HCT116 (cell line): ENCODE data around the gene TPK1. TPM values are rescaled to one million over a fixed set of nuclear protein-coding genes. Genes with fewer than 3 reads are reported as not detected.

Experiments used
- ATAC-seq: fragments of 200-7000 bp; cut with Tn5 transposase; 2 replicates; pipeline ENCODE4 v1.9.1; 2020; ENCODE audit warnings: mild to moderate bottlenecking, moderate library complexity
- BruUV-seq: library from RNA; stranded (reverse); fragments of 400-500 nt; replicated peaks from 2 replicates; lab custom pipeline; 2021; lab: Mats Ljungman, UMichigan
- CTCF ChIA-PET: fragments of 300-600 bp; sonication (Branson Sonifier 250); formaldehyde crosslinking; loops from one replicate; lab custom pipeline; 2021; ENCODE audit warnings: antibody characterized with exemption; lab: Charles Lee
- POLR2A ChIA-PET: fragments of 300-600, 350-600 bp; sonication (Branson Sonifier 250); formaldehyde crosslinking; loops from one replicate; lab custom pipeline; 2021; ENCODE audit warnings: antibody characterized with exemption; lab: Charles Lee
- RAD21 ChIA-PET, 2 experiments: fragments of 300-600 bp; sonication (Branson Sonifier 250); formaldehyde crosslinking; loops; one replicate each; lab custom pipeline; 2023; ENCODE audit warnings: low total read pairs in 2 of 2; ENCODE audit not compliant: uncharacterized antibody in 2 of 2, unreplicated experiment in 2 of 2, low non-redundant PET in 1 of 2; lab: Charles Lee
- DNase-seq: peaks from one replicate; pipeline ENCODE4 v3.0.0-alpha.2; 2010; ENCODE audit warnings: low read depth, low spot score
- H2AFZ ChIP-seq: fragments of 200-600 bp; shearing (Covaris generic), sonication (generic); 2 replicates; pipeline ENCODE4 v1.6.1; 2017; ENCODE audit warnings: low read depth, mixed run types, mixed read lengths, antibody characterized with exemption, low read length; ENCODE audit not compliant: poor library complexity, severe bottlenecking
- H3K27ac ChIP-seq: 2 replicates; pipeline ENCODE4 v1.5.1; 2012; ENCODE audit warnings: low read depth, low read length
- H3K27me3 ChIP-seq: fragments of 200-600 bp; sonication (generic); 2 replicates; pipeline ENCODE4 v1.6.1; 2016; ENCODE audit warnings: mixed run types, low read length, mixed read lengths; ENCODE audit not compliant: insufficient read depth
- H3K36me3 ChIP-seq, 2 experiments: fragments of 200-500 bp in 1 of 2; fragments of 200-600 bp in 1 of 2; sonication (Bioruptor generic) in 1 of 2; sonication (generic) in 1 of 2; 2 replicates each; pipeline versions ENCODE4 v1.5.1 to v1.6.1; 2014 to 2016; ENCODE audit warnings: low read length in 2 of 2, inconsistent platforms in 1 of 2, mixed read lengths in 1 of 2, mixed run types in 1 of 2; ENCODE audit not compliant: insufficient read depth in 2 of 2, control insufficient read depth in 1 of 2
- H3K4me1 ChIP-seq, 2 experiments: fragments of 200-600 bp in 1 of 2; sonication (generic) in 1 of 2; 2 replicates each; pipeline versions ENCODE4 v1.5.1 to v1.6.1; 2012 to 2017; ENCODE audit warnings: low read length in 2 of 2, inconsistent platforms in 1 of 2, mild to moderate bottlenecking in 1 of 2, mixed read lengths in 1 of 2, mixed run types in 1 of 2, moderate library complexity in 1 of 2; ENCODE audit not compliant: insufficient read depth in 2 of 2, control insufficient read depth in 1 of 2
- H3K4me2 ChIP-seq: fragments of 200-600 bp; sonication (generic); 2 replicates; pipeline ENCODE4 v1.6.1; 2017; ENCODE audit warnings: mixed run types, low read length, mixed read lengths
- H3K4me3 ChIP-seq, 2 experiments: fragments of 200-600 bp in 1 of 2; sonication (generic) in 1 of 2; replicated peaks in 1 of 2; 2 replicates each; pipeline ENCODE4 v1.5.1; 2011 to 2016; ENCODE audit warnings: low read length in 2 of 2, control low read depth in 1 of 2, low read depth in 1 of 2, mild to moderate bottlenecking in 1 of 2, mixed read lengths in 1 of 2, mixed run types in 1 of 2
- H3K79me2 ChIP-seq: fragments of 200-600 bp; sonication (generic); 2 replicates; pipeline ENCODE4 v1.6.1; 2017; ENCODE audit warnings: mild to moderate bottlenecking, mixed run types, low read length, moderate library complexity, mixed read lengths; ENCODE audit not compliant: insufficient read depth
- H3K9ac ChIP-seq: fragments of 200-600 bp; sonication (generic); 2 replicates; pipeline ENCODE4 v1.6.1; 2016; ENCODE audit warnings: low read length, mixed read lengths
- H3K9me2 ChIP-seq: fragments of 200-600 bp; sonication (generic), shearing (Covaris generic); 2 replicates; pipeline ENCODE4 v1.6.1; 2017; ENCODE audit warnings: mixed run types, mild to moderate bottlenecking, moderate library complexity; ENCODE audit not compliant: insufficient read depth
- H3K9me3 ChIP-seq, 2 experiments: fragments of 200-500 bp in 1 of 2; fragments of 200-600 bp in 1 of 2; sonication (Bioruptor generic) in 1 of 2; sonication (generic) in 1 of 2; 2 replicates each; pipeline ENCODE4 v1.6.1; 2014 to 2017; ENCODE audit warnings: low read length in 2 of 2, mixed read lengths in 2 of 2, inconsistent platforms in 1 of 2, low read depth in 1 of 2, mild to moderate bottlenecking in 1 of 2, mixed run types in 1 of 2, moderate library complexity in 1 of 2; ENCODE audit not compliant: control insufficient read depth in 1 of 2, insufficient read depth in 1 of 2
- H4K20me1 ChIP-seq: fragments of 200-600 bp; sonication (generic), shearing (Covaris generic); 2 replicates; pipeline ENCODE4 v1.6.1; 2017; ENCODE audit warnings: mixed run types, mild to moderate bottlenecking, moderate library complexity; ENCODE audit not compliant: insufficient read depth
- CEBPB ChIP-seq: IDR thresholded peaks from 2 replicates; pipeline ENCODE4 v1.6.1; 2012; ENCODE audit warnings: low read depth
- POLR2A ChIP-seq: IDR thresholded peaks from 2 replicates; pipeline ENCODE4 v1.7.0; 2011; ENCODE audit warnings: borderline replicate concordance; ENCODE audit not compliant: insufficient read depth, insufficient read length; ENCODE audit errors: extremely low read depth
- POLR2AphosphoS5 ChIP-seq: IDR thresholded peaks from 2 replicates; pipeline ENCODE4 v1.6.1; 2011; ENCODE audit warnings: mild to moderate bottlenecking, low read depth, low read length, moderate library complexity
- RAD21 ChIP-seq: IDR thresholded peaks from 2 replicates; pipeline ENCODE4 v1.6.1; 2012; ENCODE audit warnings: low read depth, mild to moderate bottlenecking
- SRF ChIP-seq: IDR thresholded peaks from 2 replicates; pipeline ENCODE4 v1.6.1; 2012; ENCODE audit warnings: low read depth
- ZFX ChIP-seq: fragments of 450-650 bp; IDR thresholded peaks from 2 replicates; pipeline ENCODE4 v1.6.1; 2017
- ZNF274 ChIP-seq: fragments of 200-500 bp; sonication (Bioruptor generic); IDR thresholded peaks from 2 replicates; pipeline ENCODE4 v1.6.1; 2014; ENCODE audit warnings: mild to moderate bottlenecking, low read depth, low read length, inconsistent platforms
- intact Hi-C: fragments of 100-400 bp; cut with micrococcal nuclease; formaldehyde crosslinking; loops from 2 replicates; pipeline ENCODE4 v1.10.0; 2022
- total RNA-seq: library from RNA; stranded (reverse); gene quantifications from one replicate; pipeline ENCODE4 v1.2.1, GENCODE V29; 2021; ENCODE audit not compliant: unreplicated experiment
- TF ChIP-seq, protein P1 (sequence below): IDR thresholded peaks from 2 replicates; pipeline ENCODE4 v1.6.1; 2011; ENCODE audit warnings: mild to moderate bottlenecking, low read length, moderate library complexity; ENCODE audit not compliant: insufficient replicate concordance; ENCODE audit errors: extremely low read depth
- TF ChIP-seq, protein P2 (sequence below): IDR thresholded peaks from 2 replicates; pipeline ENCODE4 v1.6.1; 2012; ENCODE audit warnings: low read depth

Gene TPK1
- total RNA-seq, 1 experiment from 2014 or later, result 5.4 TPM

DNA sequence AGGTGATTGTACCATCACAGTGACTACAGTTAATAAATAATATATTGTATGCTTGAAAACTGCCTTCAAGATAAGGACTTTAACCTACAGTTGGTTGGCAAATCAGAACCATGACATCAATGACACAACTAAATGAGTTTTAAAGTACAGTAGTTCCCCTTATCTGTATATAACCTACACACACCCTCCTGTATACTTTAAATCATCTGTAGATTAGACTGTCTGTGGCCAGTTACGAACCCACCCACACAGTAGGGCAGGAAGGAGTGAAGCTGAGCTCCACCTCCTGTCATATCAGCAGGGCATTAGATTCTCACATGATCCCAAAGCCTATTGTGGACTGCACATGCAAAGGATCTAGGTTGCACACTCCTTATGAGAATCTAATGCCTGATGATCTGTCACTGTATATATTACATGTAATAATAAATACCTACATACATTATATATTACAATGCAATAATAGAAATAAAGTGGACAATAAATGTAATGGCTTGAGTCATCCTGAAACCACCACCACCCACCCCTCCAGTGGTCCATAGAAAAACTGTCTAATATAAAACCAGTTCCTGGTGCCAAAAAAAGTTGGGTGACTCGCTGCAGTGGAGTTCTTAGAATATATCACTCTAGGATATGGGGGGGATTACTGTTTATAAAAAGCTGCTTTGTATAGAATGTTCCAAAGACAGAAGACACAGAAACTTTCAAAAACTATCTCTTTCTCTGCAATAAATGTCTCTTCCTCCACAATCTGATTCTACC, 5.6 kb downstream of the TPK1 start (continued):
- TF ChIP-seq, protein P1, sequence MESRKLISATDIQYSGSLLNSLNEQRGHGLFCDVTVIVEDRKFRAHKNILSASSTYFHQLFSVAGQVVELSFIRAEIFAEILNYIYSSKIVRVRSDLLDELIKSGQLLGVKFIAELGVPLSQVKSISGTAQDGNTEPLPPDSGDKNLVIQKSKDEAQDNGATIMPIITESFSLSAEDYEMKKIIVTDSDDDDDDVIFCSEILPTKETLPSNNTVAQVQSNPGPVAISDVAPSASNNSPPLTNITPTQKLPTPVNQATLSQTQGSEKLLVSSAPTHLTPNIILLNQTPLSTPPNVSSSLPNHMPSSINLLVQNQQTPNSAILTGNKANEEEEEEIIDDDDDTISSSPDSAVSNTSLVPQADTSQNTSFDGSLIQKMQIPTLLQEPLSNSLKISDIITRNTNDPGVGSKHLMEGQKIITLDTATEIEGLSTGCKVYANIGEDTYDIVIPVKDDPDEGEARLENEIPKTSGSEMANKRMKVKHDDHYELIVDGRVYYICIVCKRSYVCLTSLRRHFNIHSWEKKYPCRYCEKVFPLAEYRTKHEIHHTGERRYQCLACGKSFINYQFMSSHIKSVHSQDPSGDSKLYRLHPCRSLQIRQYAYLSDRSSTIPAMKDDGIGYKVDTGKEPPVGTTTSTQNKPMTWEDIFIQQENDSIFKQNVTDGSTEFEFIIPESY, result no peak
- TF ChIP-seq ZNF274, result no peak
- no peak for TF ChIP-seq CEBPB
- TF ChIP-seq POLR2A, result no peak

DNA sequence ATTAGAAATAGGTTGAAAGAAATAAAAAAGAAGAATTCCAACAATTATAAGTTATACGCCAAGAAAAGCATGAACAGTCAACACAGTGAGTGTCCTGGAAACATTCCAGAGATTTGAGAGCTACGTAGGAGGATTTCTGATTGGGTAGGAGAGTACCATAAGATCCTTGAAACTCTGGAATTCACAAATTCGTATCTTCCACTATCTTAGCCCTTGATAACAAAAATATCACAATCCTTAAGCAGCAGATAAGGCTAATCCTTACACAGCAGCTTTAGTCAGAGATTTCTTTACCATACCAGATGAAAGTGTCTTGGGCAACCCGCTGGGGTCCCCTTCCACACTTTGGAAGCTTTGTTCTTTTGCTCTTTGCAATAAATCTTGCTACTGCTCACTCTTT, 8.2 kb downstream of the TPK1 start:
- no peak for ATAC-seq
- H3K4me1 ChIP-seq, result peaks cover 3 to 6% of the 10 kb centered on the region in 2 experiments; a peak in 2 of 4 replicates
- POLR2A ChIA-PET, result interaction anchor here (1.2 kb wide), 1 partner anchor 8 kb away, joined by 8 read pairs; the partner anchor contains the start of gene TPK1

More for the DNA sequence above, 8.2 kb downstream of the TPK1 start:
- intact Hi-C loops, result no loop called here
- Histone ChIP-seq H3K9ac (no peak overlapping the region), H3K9me2 (no peaks in the 10 kb centered on the region), H3K27me3 (no peaks in the 10 kb centered on the region), H3K9me3 (no peaks in the 10 kb centered on the region), H3K79me2 (no peaks in the 10 kb centered on the region), H4K20me1 (no peaks in the 10 kb centered on the region), H3K36me3 (no peaks in the 10 kb centered on the region), H3K4me3 (no peak overlapping the region), H3K4me2 (no peak overlapping the region), H2AFZ (no peak overlapping the region), H3K27ac (no peak overlapping the region)
- ChIA-PET RAD21 (no interaction called here), CTCF (no interaction called here)
- BruUV-seq, result no TSS peak
- no peak for DNase-seq
- TF ChIP-seq CEBPB, result no peak
- no peak for TF ChIP-seq ZFX
- no peak for TF ChIP-seq RAD21
- TF ChIP-seq, protein P2, sequence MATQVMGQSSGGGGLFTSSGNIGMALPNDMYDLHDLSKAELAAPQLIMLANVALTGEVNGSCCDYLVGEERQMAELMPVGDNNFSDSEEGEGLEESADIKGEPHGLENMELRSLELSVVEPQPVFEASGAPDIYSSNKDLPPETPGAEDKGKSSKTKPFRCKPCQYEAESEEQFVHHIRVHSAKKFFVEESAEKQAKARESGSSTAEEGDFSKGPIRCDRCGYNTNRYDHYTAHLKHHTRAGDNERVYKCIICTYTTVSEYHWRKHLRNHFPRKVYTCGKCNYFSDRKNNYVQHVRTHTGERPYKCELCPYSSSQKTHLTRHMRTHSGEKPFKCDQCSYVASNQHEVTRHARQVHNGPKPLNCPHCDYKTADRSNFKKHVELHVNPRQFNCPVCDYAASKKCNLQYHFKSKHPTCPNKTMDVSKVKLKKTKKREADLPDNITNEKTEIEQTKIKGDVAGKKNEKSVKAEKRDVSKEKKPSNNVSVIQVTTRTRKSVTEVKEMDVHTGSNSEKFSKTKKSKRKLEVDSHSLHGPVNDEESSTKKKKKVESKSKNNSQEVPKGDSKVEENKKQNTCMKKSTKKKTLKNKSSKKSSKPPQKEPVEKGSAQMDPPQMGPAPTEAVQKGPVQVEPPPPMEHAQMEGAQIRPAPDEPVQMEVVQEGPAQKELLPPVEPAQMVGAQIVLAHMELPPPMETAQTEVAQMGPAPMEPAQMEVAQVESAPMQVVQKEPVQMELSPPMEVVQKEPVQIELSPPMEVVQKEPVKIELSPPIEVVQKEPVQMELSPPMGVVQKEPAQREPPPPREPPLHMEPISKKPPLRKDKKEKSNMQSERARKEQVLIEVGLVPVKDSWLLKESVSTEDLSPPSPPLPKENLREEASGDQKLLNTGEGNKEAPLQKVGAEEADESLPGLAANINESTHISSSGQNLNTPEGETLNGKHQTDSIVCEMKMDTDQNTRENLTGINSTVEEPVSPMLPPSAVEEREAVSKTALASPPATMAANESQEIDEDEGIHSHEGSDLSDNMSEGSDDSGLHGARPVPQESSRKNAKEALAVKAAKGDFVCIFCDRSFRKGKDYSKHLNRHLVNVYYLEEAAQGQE, result no peak
- no peak for TF ChIP-seq SRF
- TF ChIP-seq, protein P1, result no peak
- no peak for TF ChIP-seq POLR2AphosphoS5
- TF ChIP-seq, all 23 proteins: peak for 0
